Superior temporal gyrus (tissue), 1 donor: ENCODE data around the gene CREM.
"Not testable (repeated sequence)": the region's sequence is repeated elsewhere in the genome, so short reads cannot be mapped to it uniquely, and the experiment has no call there.

Source experiments
- DNase-seq: peaks from one replicate; pipeline ENCODE4 v3.0.0-alpha.2; 2016; ENCODE audit errors: extremely low spot score

The CREM gene

GRCh38 chr10:35126530-35127288, at the start of gene CREM:
Gene CREM, plus strand, starts transcription at chr10:35126846. Its CDS starts 10,990 bp downstream, at chr10:35137836.
- DNase-seq = peak; percentile 85

GRCh38 chr10:35079265-35079664, 47.4 kb upstream of the CREM start:
- no peak for DNase-seq

GRCh38 chr10:35079763-35080162, 46.9 kb upstream of the CREM start:
- DNase-seq = no peak

GRCh38 chr10:35080261-35080660, 46.4 kb upstream of the CREM start:
- not testable (repeated sequence) for DNase-seq

GRCh38 chr10:35083242-35083641, 43.4 kb upstream of the CREM start:
- DNase-seq = no peak

GRCh38 chr10:35089611-35090161, 37.0 kb upstream of the CREM start:
- no peak for DNase-seq

GRCh38 chr10:35090162-35090954, 36.3 kb upstream of the CREM start, which contains the start of gene CUL2:
Gene CUL2, minus strand, starts transcription at chr10:35090341. Its CDS starts 19,024 bp downstream, at chr10:35071317.
- DNase-seq = peak; percentile 97

GRCh38 chr10:35091994-35092790, 34.5 kb upstream of the CREM start:
- DNase-seq = no peak

- no peak for DNase-seq
Measured at GRCh38 chr10:35092851-35093250, 33.8 kb upstream of the CREM start.

GRCh38 chr10:35096312-35096711, 30.3 kb upstream of the CREM start:
- no peak for DNase-seq

GRCh38 chr10:35097510-35097909, 29.1 kb upstream of the CREM start:
- no peak for DNase-seq

- DNase-seq = no peak
Measured at GRCh38 chr10:35103882-35104281, 22.8 kb upstream of the CREM start.

- peak; percentile 0 for DNase-seq
Measured at GRCh38 chr10:35112571-35112970, 14.1 kb upstream of the CREM start.

- no peak for DNase-seq
Measured at GRCh38 chr10:35119378-35119777, 7.3 kb upstream of the CREM start.

- DNase-seq = peak; percentile 13
Measured at GRCh38 chr10:35124540-35124939, 2.1 kb upstream of the CREM start.

GRCh38 chr10:35126062-35126529, 550 bp upstream of the CREM start:
- no peak for DNase-seq

GRCh38 chr10:35127289-35127891, 744 bp downstream of the CREM start:
- DNase-seq = no peak

- no peak for DNase-seq
Measured at GRCh38 chr10:35129185-35129674, 2.6 kb downstream of the CREM start.

- DNase-seq = no peak
Measured at GRCh38 chr10:35130663-35131062, 4.0 kb downstream of the CREM start.

GRCh38 chr10:35132727-35133126, 6.1 kb downstream of the CREM start:
- no peak for DNase-seq

GRCh38 chr10:35133586-35133985, 6.9 kb downstream of the CREM start:
- DNase-seq = no peak
